Activated CD8-positive, alpha-beta memory T cell treated with anti-CD3 and anti-CD28 coated beads, Interleukin-2, amount 50 U/mL, for 4 hours (primary cell): Measurements from ENCODE around the gene TBPL2.
"Not testable (repeated sequence)": the region's sequence is repeated elsewhere in the genome, so short reads cannot be mapped to it uniquely, and the experiment has no call there.

Source experiments
- DNase-seq: peaks from one replicate; pipeline ENCODE4 v3.0.0-alpha.2; 2020

TBPL2 gene

GRCh38 chr14:55399852-55400251 lies 40.6 kb downstream of the TBPL2 start:
- DNase-seq: no peak

GRCh38 chr14:55399183-55399582 lies 41.2 kb downstream of the TBPL2 start:
- no peak for DNase-seq

GRCh38 chr14:55398679-55399078 lies 41.7 kb downstream of the TBPL2 start:
- no peak for DNase-seq

- no peak for DNase-seq
These were observed 51.1 kb downstream of the TBPL2 start for GRCh38 chr14:55389330-55389729.

GRCh38 chr14:55388160-55388559 lies 52.3 kb downstream of the TBPL2 start:
- DNase-seq: no peak

- DNase-seq: no peak
These were observed 53.3 kb downstream of the TBPL2 start for GRCh38 chr14:55387121-55387520.

- no peak for DNase-seq
These were observed 54.2 kb downstream of the TBPL2 start for GRCh38 chr14:55386037-55386808.

GRCh38 chr14:55384536-55384935 lies 55.9 kb downstream of the TBPL2 start:
- DNase-seq: no peak

GRCh38 chr14:55383541-55384140 lies 56.8 kb downstream of the TBPL2 start:
- DNase-seq: no peak

- DNase-seq: not testable (repeated sequence)
These were observed 57.4 kb downstream of the TBPL2 start for GRCh38 chr14:55383056-55383466.

- DNase-seq: no peak
These were observed 57.9 kb downstream of the TBPL2 start for GRCh38 chr14:55382483-55382882.

- DNase-seq: no peak
These were observed 58.9 kb downstream of the TBPL2 start for GRCh38 chr14:55381561-55381960.

GRCh38 chr14:55381040-55381439 lies 59.4 kb downstream of the TBPL2 start:
- DNase-seq: no peak

- no peak for DNase-seq
These were observed 63.2 kb downstream of the TBPL2 start for GRCh38 chr14:55377236-55377635.

GRCh38 chr14:55374771-55375170 lies 65.6 kb downstream of the TBPL2 start:
- DNase-seq: no peak

- no peak for DNase-seq
These were observed 66.4 kb downstream of the TBPL2 start for GRCh38 chr14:55373784-55374705.

GRCh38 chr14:55372825-55373224 lies 67.6 kb downstream of the TBPL2 start:
- no peak for DNase-seq

GRCh38 chr14:55372423-55372822 lies 68.0 kb downstream of the TBPL2 start:
- no peak for DNase-seq

GRCh38 chr14:55370883-55371455 lies 69.4 kb downstream of the TBPL2 start:
- no peak for DNase-seq

- DNase-seq: no peak
These were observed 74.1 kb downstream of the TBPL2 start for GRCh38 chr14:55366271-55366670.
